Activated T-cell treated with anti-CD3 and anti-CD28 coated beads for 24 hours (primary cell): Measurements from ENCODE around the gene DLX3.

Source experiments
- DNase-seq: peaks from one replicate; pipeline ENCODE4 v3.0.0-alpha.2; 2020; ENCODE audit warnings: low read depth

The DLX3 gene

GRCh38 chr17:49992191-49992932 lies 2.7 kb downstream of the DLX3 start:
- DNase-seq = no peak

DNA sequence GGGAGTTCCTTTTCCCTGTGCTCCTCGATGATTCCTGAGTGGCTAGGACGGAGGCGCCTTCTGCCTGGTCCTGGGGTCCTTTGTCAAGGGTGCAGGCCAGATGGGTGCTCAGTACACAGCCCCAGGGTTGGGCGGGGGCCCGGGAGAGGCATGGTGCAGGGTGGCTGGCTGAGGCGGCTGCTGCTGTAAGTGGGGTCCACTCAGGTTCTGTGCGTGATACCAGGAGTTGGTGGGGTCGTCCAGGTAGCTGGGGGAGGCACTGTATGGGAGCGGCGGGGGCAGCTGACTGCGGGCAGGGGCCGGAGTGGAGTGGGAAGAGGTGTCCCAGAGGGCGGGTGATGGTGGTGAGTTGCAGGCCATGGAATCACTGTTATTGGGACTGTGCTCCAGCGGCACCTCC lies 3.6 kb downstream of the DLX3 start:
- DNase-seq = no peak

GRCh38 chr17:49990921-49991320 lies 4.1 kb downstream of the DLX3 start:
- DNase-seq = no peak

DNA sequence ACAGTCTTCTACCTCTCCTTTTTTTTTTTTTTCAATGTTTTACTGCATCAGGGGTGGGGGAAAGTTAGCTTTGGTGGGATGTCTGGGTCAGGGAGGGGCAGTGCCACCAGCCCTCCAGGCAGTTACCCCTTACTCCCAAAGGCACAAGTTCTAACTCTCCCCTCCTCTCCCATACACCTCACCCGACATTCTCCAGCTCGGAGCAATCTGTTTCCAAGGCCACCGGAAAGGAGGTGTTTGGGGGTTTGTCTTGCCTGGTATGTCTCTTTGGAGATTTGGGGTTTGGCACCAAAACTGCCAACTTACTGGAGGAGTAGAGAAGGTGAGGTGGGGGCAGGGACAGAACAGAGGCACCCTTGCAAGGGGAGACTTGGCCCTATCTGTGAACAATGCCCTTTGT lies 4.7 kb downstream of the DLX3 start:
- DNase-seq = no peak

DNA sequence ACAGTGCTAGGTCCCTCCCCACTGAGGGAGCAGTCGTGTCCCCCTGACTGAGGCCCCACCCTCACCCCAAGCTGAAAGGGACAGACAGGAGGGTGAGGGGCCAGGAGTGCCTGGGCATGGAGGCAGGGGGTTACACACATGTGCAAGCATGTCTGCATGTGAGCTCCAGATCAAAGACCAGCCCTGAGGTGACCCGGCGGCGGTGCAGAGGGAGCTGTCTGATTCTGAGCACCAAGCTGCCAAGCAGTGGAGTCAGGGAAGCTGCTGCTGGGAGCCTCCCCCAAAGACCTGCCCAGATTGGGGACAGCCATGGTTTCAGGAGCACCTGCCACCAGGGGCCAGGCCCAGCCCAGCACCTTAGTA lies 5.5 kb downstream of the DLX3 start:
- no peak for DNase-seq

GRCh38 chr17:49987681-49988441 lies 7.2 kb downstream of the DLX3 start:
- no peak for DNase-seq

GRCh38 chr17:49987290-49987585 lies 7.8 kb downstream of the DLX3 start:
- no peak for DNase-seq

DNA sequence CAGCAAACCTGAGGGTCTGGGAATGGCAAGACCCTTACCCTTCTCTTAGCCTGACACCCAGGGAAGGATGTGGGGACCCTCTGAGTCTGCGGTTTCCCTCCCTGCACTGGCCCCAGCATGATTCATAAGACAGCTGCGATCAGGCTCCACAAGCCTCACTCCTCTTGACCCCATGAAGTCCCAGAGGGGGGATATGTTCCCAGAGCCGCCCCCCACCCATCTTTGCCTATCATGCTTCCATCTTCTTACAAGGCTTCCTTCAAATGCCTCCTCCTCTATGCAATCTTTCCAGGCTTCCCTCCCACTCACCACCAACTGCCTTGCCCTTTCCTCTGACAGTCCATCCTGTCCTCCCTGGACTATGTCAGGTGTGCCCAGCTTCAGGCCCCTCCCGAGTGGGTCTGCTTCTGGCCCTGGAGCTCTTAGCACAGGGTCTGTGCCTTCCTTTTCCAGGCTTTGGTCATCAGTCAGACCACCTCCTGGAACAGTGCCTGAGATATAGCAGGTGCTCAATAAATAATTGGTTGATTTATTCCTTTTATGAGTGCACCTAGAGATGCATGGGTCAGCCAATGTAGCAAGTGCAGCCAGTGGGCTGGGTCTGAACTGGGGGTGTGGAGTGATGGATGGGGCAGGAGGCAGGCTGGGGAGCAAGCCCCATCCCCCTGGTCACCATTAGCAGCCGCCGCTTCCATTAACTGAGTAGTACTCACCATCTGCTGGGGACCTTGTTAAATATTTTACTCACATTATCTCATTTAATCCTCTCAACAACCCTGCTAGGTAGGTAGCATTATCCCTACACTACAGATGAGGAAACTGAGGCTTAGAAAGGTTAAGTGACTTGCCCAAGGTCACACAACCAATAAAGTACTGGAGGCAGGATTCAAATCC lies 8.4 kb downstream of the DLX3 start:
- DNase-seq = no peak

- no peak for DNase-seq
Observed at GRCh38 chr17:49985310-49985990, 9.6 kb downstream of the DLX3 start.

GRCh38 chr17:49984776-49985175 lies 10.2 kb downstream of the DLX3 start:
- DNase-seq = no peak

GRCh38 chr17:49984283-49984682 lies 10.7 kb downstream of the DLX3 start:
- DNase-seq = no peak

DNA sequence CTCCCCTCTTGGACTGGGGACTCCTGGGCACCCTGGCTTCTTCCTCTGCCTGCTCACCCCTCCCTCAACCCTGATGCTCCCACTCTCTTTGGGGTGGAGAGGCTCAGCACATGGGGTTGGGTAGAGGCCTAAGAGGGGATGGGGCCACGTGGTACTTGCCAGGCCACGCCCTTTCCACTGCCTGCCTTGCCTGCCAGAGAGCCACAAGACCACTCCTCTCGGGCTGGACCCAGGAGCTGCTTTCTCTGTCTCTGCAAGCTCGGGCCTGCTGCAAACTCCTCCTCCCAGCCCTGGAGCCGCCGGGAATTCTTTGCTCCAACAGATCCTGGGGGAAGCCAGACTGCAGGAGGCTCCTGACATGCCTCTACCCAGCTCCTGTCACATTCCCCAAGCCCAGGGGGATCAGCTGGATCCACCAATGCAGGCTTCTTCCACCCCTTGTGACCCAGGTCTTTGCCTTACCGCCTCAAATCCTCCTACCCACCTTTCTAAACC lies 14.3 kb downstream of the DLX3 start:
- DNase-seq = no peak

DNA sequence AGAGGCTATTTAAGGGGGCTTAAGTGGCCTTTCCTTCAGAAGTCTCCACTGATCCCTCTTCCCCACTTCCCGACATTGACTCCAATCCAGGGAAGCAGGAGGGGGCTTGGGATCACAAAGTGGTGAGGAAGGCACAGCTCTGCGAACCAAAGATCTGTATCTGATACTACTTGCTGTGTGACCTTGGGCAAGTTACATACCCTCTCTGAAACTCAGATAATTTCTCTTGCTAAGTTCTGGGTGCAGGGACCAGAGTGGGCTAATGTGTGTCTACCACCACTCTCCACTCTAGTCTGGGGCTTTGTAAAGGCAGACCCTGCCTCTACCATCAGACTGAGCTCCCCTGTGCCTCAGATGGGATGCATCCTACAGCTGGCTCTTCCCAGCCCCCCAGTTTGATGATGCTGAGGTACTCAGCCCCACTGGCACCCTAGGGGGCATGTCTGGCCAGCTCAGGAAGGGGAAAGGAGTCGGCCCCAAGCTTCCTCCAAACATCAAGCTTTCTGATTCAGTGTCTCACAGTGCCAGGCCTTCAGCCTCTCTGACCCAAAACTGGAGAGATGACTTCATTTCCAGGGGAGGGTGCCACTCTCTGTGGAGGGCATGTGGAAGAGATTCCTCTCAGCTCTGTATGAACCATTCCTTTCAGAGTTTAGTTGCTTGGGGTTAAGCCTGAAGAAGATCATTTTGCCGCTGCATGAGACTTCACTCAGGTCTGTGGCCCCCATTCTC lies 15.1 kb downstream of the DLX3 start:
- DNase-seq = no peak

DNA sequence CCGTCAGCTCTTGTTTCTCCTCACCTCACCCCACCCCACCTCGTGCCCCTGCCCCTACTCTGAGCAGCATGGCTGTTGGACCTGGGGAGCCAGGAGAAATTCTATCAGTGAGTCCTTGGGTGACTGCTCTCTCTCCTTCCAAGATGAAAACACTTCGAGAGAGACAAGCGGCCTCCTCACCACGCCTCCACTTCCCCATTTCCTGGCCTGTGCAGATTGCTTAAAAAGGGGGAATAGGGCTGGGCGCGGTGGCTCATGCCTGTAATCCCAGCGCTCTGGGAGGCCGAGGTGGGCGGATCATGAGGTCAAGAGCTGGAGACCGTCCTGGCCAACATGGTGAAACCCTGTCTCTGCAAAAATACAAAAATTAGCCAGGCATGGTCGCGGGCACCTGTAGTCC lies 16.5 kb downstream of the DLX3 start:
- no peak for DNase-seq

GRCh38 chr17:49977463-49978389 lies 17.3 kb downstream of the DLX3 start:
- DNase-seq = no peak

DNA sequence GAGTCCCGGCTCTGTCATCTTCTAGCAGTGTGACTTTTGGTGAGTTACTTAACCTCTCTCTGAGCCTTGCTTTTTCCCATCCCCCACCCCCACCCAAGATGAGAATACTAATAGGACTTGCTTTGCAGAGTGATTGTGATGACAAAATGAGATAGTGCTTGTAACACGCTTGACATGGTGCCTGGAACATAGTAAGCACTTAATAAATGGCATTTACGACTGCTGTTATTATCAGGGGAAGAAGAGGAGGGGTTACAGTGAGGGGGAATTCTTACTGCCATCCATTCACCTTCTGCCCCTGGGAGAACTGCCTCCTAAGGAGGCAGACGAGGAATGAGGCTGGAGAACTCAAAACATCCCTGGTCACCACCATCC lies 18.2 kb downstream of the DLX3 start:
- DNase-seq = no peak

GRCh38 chr17:49976163-49976827 lies 18.7 kb downstream of the DLX3 start:
- no peak for DNase-seq

- no peak for DNase-seq
Observed at GRCh38 chr17:49975531-49975930, 19.5 kb downstream of the DLX3 start.

DNA sequence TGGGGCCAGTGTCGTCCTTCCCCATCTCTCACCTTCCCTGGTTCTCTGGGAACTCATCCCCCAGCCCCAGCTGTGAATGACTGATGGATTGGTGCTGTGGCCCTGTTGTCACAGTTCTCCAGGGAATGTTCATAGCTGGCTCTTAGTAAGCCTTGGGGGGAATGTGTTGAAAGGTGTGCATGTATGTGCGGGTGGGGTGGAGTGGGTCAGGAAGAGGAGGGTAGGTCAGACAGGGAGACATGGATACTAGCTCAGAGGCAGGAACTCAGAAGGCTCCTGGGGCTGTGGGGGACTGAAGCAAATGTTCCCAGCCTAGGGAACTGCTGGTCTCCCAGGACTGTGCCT lies 21.8 kb downstream of the DLX3 start:
- DNase-seq = no peak
